ENCODE data around the gene CEP126.

DNA sequence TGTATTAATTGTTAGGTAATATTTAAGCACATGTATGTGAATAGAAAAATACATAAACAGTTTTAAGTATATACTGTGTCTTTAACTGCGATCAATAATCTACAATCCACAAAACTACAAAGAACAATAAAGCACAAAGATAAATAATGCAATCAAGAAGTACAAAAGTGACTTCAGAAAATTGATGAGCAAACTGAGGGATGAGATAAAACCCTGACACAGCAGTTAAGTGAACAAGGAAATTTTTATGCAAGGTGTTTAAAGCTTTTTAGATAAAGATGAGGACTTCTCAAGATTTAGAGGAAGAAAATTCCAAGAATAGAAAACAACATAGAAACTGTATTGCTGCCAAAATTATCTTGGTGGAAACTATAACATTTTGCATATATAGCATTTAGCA lies 60.0 kb downstream of the CEP126 start:
- TF ChIP-seq, protein P1, sequence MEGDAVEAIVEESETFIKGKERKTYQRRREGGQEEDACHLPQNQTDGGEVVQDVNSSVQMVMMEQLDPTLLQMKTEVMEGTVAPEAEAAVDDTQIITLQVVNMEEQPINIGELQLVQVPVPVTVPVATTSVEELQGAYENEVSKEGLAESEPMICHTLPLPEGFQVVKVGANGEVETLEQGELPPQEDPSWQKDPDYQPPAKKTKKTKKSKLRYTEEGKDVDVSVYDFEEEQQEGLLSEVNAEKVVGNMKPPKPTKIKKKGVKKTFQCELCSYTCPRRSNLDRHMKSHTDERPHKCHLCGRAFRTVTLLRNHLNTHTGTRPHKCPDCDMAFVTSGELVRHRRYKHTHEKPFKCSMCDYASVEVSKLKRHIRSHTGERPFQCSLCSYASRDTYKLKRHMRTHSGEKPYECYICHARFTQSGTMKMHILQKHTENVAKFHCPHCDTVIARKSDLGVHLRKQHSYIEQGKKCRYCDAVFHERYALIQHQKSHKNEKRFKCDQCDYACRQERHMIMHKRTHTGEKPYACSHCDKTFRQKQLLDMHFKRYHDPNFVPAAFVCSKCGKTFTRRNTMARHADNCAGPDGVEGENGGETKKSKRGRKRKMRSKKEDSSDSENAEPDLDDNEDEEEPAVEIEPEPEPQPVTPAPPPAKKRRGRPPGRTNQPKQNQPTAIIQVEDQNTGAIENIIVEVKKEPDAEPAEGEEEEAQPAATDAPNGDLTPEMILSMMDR (IDR thresholded peaks at IDR 0.05), result no peak
- TF ChIP-seq POLR2A (IDR thresholded peaks at IDR 0.05), result no peak
